SK-N-SH treated with all-trans-retinoic acid at 6 μM for 48 hours (cell line): ENCODE data around the gene CPSF4.

Experiments used
- ATAC-seq: fragments of 200-7000 bp; cut with Tn5 transposase; 3 replicates; pipeline ENCODE4 v1.9.1; 2020; ENCODE audit warnings: mild to moderate bottlenecking, moderate library complexity
- ARNTL ChIP-seq: fragments of 450-650 bp; formaldehyde crosslinking; IDR thresholded peaks from 2 replicates; pipeline ENCODE4 v1.5.0; 2020; ENCODE audit warnings: low read depth, mild to moderate bottlenecking, moderate library complexity, borderline replicate concordance
- BACH2 ChIP-seq: fragments of 250-450 bp; sonication (Bioruptor Pico); IDR thresholded peaks from 2 replicates; pipeline ENCODE4 v1.9.0; 2021; ENCODE audit warnings: mild to moderate bottlenecking, borderline replicate concordance
- CSDC2 ChIP-seq: fragments of 250-450 bp; sonication (Bioruptor Pico); IDR thresholded peaks from 2 replicates; pipeline ENCODE4 v1.5.0; 2020; ENCODE audit warnings: mild to moderate bottlenecking, moderate library complexity
- CSRNP3 ChIP-seq: fragments of 250-450 bp; sonication (Bioruptor Pico); IDR thresholded peaks from 2 replicates; pipeline ENCODE4 v1.5.1; 2021; ENCODE audit warnings: mild to moderate bottlenecking, moderate library complexity
- ESRRG ChIP-seq: fragments of 250-450 bp; sonication (Bioruptor Pico); IDR thresholded peaks from 2 replicates; pipeline ENCODE4 v1.6.1; 2021; ENCODE audit warnings: mild to moderate bottlenecking
- GLIS3 ChIP-seq: fragments of 250-450 bp; sonication (Bioruptor Pico); IDR thresholded peaks from 2 replicates; pipeline ENCODE4 v1.5.0; 2020; ENCODE audit warnings: mild to moderate bottlenecking, moderate library complexity
- ISL1 ChIP-seq: fragments of 250-450 bp; sonication (Bioruptor Pico); IDR thresholded peaks from 2 replicates; pipeline ENCODE4 v2.1.2; 2022; ENCODE audit warnings: mild to moderate bottlenecking, moderate library complexity
- PATZ1 ChIP-seq: fragments of 250-450 bp; sonication (Bioruptor Pico); IDR thresholded peaks from 2 replicates; pipeline ENCODE4 v1.8.0; 2020; ENCODE audit warnings: mild to moderate bottlenecking, moderate library complexity, borderline replicate concordance
- PPARA ChIP-seq: fragments of 250-450 bp; sonication (Bioruptor Pico); IDR thresholded peaks from 2 replicates; pipeline ENCODE4 v1.5.0; 2020; ENCODE audit warnings: mild to moderate bottlenecking, borderline replicate concordance
- RARB ChIP-seq: fragments of 250-450 bp; sonication (Bioruptor Pico); IDR thresholded peaks from 2 replicates; pipeline ENCODE4 v1.8.0; 2021; ENCODE audit warnings: mild to moderate bottlenecking, moderate library complexity
- TSHZ2 ChIP-seq: fragments of 250-450 bp; sonication (Bioruptor Pico); IDR thresholded peaks from 2 replicates; pipeline ENCODE4 v1.5.0; 2020; ENCODE audit warnings: mild to moderate bottlenecking, moderate library complexity
- ZC3H10 ChIP-seq: fragments of 250-450 bp; sonication (Bioruptor Pico); IDR thresholded peaks from 2 replicates; pipeline ENCODE4 v1.5.1; 2021; ENCODE audit warnings: mild to moderate bottlenecking, moderate library complexity
- ZFP30 ChIP-seq: fragments of 450-650 bp; formaldehyde crosslinking; IDR thresholded peaks from 2 replicates; pipeline ENCODE4 v1.5.0; 2022; ENCODE audit warnings: mild to moderate bottlenecking, moderate library complexity
- ZNF565 ChIP-seq: fragments of 450-650 bp; formaldehyde crosslinking; conservative IDR thresholded peaks from 2 replicates; pipeline ENCODE4 v1.5.0; 2020; ENCODE audit warnings: low read depth, mild to moderate bottlenecking, moderate library complexity
- ZNF8 ChIP-seq: fragments of 450-650 bp; formaldehyde crosslinking; IDR thresholded peaks from 2 replicates; pipeline ENCODE4 v1.5.0; 2020; ENCODE audit warnings: mild to moderate bottlenecking, moderate library complexity
- TF ChIP-seq, protein P1 (sequence below): fragments of 250-450 bp; sonication (Bioruptor Pico); IDR thresholded peaks from 2 replicates; pipeline ENCODE4 v1.8.0; 2021; ENCODE audit warnings: low read depth, mild to moderate bottlenecking, moderate library complexity, borderline replicate concordance

Gene CPSF4

DNA sequence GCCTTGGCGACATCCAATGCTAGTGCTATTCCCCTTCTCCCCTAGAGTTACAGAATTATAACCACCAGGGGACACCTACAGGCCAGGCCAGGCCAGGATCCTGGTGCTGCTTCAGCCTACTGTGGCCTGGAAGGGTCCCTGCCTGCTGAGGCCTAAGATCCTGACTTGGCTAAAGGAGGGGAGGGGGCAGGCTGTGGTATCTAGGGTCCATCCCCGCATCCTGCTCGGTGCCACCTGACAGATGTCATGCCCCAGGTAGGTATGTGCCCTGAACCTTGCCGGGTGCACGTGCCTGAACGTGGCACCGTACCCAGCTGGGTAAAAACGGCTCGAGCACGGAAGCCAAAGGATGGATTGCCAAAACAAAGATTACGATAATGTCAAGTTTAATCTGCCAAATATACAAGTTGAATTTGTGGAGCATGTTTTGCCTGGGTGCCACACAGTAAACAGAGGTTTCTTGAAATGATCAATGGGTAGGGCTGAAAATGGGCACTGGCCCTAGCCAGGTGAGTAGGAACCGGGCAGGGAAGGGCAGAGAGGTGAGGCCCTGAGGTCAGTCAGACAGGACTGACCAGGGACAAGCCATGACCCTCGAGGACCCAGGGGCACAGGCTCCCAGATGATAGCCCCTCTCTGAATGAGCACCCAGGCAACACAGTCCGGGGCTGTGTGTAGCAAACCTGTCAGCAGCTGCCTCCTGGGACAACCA is 43.0 kb upstream of the CPSF4 start (continued):
- TF ChIP-seq CSDC2 (CRISPR knock-in tag) = no peak
- no peak for TF ChIP-seq ARNTL (CRISPR knock-in tag)
- TF ChIP-seq ESRRG = no peak
- no peak for TF ChIP-seq BACH2 (CRISPR knock-in tag)

DNA sequence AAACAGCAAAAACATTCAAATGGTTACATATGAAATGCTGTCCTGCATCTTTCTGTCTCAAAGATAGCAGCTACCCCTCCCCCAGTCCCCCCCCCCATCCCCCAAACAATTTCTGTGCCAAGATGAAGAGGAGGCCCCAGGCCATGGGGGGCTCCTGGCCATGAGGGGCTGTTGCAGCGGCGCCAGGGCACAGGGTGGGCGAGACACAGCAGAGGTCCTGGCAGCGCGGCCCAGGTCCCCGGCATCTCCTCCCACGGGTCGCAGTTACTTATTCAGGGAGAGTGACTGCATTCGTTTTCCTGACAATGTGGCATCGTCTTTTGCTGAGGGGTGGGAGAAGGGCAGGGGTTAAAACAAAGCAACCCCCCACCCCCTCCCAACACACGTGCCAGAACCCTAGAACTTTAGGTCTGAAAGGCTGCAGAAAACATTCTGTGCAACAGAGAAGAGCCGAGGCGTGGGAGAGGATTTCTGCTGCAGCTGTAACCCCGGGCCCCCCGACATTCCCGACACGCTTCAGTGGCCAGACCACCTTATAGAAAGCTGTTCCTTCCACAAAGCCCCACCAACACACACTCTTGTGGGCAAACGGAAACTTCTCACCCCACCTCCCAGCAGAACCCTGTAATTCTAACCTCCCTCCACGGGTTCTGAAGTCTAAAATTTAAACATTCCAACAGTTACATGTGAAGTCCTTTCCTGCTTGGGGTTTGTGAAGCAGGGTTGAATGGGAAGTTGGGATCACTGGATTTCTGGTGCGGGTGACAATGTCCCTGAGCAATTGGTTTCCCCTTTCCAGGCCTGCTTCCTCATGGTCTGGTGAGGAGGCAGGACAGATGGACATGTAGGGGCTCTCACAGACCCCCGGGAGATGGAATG is 42.1 kb upstream of the CPSF4 start:
- ATAC-seq = no peak
- TF ChIP-seq GLIS3 (0 out of 2 replicates have a peak, but pooled peaks have one; percentile 2), RARB (CRISPR knock-in tag) (no peak)

DNA sequence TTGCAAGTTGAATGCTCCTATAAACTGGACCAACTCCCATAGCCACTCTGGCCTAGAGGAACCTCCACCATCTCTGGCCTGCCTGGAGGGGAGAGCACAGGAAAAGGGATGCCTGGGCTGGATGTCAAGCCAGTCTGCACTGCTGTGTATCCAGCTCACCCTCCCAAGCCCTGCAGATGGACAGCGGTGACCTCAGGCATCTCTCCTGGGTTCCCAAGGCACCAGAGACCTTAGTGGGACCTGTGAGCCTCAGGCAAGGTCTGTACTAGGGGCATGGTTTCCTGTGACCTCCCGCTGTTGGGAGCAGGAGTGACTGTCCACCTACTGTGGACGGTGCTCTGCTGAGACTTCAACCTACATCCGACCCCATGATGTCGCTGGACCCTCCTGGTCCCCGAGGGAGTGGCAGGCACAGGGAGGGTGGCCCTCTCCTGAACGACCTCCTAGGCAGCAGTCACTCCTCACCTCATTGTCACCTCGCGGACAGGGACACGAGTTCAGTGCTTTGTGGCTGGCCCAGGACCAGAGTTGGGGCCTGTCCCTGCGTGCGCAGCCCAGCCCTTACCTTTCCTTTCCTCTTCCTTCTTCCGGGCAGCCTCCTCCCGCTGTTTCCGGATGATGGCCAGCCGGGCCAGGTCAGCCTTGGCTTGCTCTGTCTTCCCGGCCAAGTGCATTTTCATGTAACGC is 41.3 kb upstream of the CPSF4 start:
- no peak; the same call in 2 of the 3 replicates for ATAC-seq
- TF ChIP-seq ESRRG (no peak), CSRNP3 (CRISPR knock-in tag) (no peak), ISL1 (CRISPR knock-in tag) (no peak), RARB (CRISPR knock-in tag) (no peak), PPARA (no peak), BACH2 (CRISPR knock-in tag) (no peak), ZC3H10 (CRISPR knock-in tag) (no peak), TSHZ2 (no peak), GLIS3 (no peak; the same call in 1 of the 2 replicates), ZNF565 (CRISPR knock-in tag) (no peak), ZFP30 (no peak)
- TF ChIP-seq, protein P1, sequence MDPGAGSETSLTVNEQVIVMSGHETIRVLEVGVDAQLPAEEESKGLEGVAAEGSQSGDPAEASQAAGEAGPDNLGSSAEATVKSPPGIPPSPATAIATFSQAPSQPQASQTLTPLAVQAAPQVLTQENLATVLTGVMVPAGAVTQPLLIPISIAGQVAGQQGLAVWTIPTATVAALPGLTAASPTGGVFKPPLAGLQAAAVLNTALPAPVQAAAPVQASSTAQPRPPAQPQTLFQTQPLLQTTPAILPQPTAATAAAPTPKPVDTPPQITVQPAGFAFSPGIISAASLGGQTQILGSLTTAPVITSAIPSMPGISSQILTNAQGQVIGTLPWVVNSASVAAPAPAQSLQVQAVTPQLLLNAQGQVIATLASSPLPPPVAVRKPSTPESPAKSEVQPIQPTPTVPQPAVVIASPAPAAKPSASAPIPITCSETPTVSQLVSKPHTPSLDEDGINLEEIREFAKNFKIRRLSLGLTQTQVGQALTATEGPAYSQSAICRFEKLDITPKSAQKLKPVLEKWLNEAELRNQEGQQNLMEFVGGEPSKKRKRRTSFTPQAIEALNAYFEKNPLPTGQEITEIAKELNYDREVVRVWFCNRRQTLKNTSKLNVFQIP (CRISPR knock-in tag) = no peak

- peak; percentile 3; the same call in 2 of the 3 replicates for ATAC-seq
- 0 out of 2 replicates have a peak, but pooled peaks have one; percentile 32 for TF ChIP-seq ZC3H10 (CRISPR knock-in tag)
- TF ChIP-seq PATZ1 (CRISPR knock-in tag) = 0 out of 2 replicates have a peak, but pooled peaks have one; percentile 7
- TF ChIP-seq ZNF8 = no peak
Measured at GRCh38 chr7:99398891-99399445, 39.8 kb upstream of the CPSF4 start.
